Peyer's patch (tissue), 4 donors: ENCODE results near the gene NR6A1. TPM values are rescaled to one million over a fixed set of nuclear protein-coding genes. Genes with fewer than 3 reads are reported as not detected.

ENCODE experiments used
- DNase-seq, 3 donors: peaks; one replicate each; pipeline ENCODE4 v3.0.0-alpha.2; 2017 to 2019
- H3K27ac ChIP-seq, 4 donors: fragments of 200-600 bp; sonication (generic); one replicate each; pipeline ENCODE4 v1.5.1; 2016 to 2019
- H3K27me3 ChIP-seq, 2 donors: fragments of 200-600 bp; sonication (generic); one replicate each; pipeline ENCODE4 v1.5.1; 2019
- H3K36me3 ChIP-seq, 3 donors: fragments of 200-600 bp; sonication (generic); one replicate each; pipeline ENCODE4 v1.5.1; 2016 to 2019
- H3K4me1 ChIP-seq, 4 donors: fragments of 200-600 bp; sonication (generic); one replicate each; pipeline ENCODE4 v1.5.1; 2016 to 2019
- H3K4me3 ChIP-seq, 4 donors: fragments of 200-600 bp; sonication (generic); 1 replicate in 3 of 4; 2 replicates in 1 of 4; pipeline ENCODE4 v1.5.1; 2016 to 2019; ENCODE audit warnings: mild to moderate bottlenecking in 1 of 4
- H3K9me3 ChIP-seq, 4 donors: fragments of 200-600 bp; sonication (generic); one replicate each; pipeline ENCODE4 v1.5.1; 2016 to 2019; ENCODE audit warnings: mild to moderate bottlenecking in 1 of 4
- POLR2A ChIP-seq, 2 donors: fragments of 450-650 bp; IDR thresholded peaks; one replicate each; pipeline ENCODE4 v1.5.1; 2017; ENCODE audit warnings: antibody characterized with exemption in 2 of 2, mild to moderate bottlenecking in 2 of 2, moderate library complexity in 2 of 2
- total RNA-seq, 4 donors: library from RNA; depleted of rRNA; stranded (reverse); fragments of >200 nt; gene quantifications; one replicate each; pipeline ENCODE4 v1.1.0, GENCODE V29; 2016
- TF ChIP-seq, protein P1 (sequence below), 6 experiments: fragments of 450-650 bp in 4 of 6; fragments of 200-600 bp in 2 of 6; sonication (generic) in 1 of 6; IDR thresholded peaks; one replicate each; pipeline ENCODE4 v1.5.1; 2017 to 2019; ENCODE audit warnings: antibody characterized with exemption in 6 of 6, mild to moderate bottlenecking in 3 of 6, moderate library complexity in 1 of 6

Gene NR6A1
- total RNA-seq, 4 donors from 2014 or later, result 10.7 to 43.0 (median 28.1) TPM

- Histone ChIP-seq H3K9me3 (no peaks in the 10 kb centered on the region), H3K4me1 (no peaks in the 10 kb centered on the region), H3K4me3 (no peak overlapping the region), H3K27me3 (no peaks in the 10 kb centered on the region), H3K27ac (no peak overlapping the region), H3K36me3 (no peaks in the 10 kb centered on the region)
- no peak for DNase-seq
- TF ChIP-seq, protein P1, sequence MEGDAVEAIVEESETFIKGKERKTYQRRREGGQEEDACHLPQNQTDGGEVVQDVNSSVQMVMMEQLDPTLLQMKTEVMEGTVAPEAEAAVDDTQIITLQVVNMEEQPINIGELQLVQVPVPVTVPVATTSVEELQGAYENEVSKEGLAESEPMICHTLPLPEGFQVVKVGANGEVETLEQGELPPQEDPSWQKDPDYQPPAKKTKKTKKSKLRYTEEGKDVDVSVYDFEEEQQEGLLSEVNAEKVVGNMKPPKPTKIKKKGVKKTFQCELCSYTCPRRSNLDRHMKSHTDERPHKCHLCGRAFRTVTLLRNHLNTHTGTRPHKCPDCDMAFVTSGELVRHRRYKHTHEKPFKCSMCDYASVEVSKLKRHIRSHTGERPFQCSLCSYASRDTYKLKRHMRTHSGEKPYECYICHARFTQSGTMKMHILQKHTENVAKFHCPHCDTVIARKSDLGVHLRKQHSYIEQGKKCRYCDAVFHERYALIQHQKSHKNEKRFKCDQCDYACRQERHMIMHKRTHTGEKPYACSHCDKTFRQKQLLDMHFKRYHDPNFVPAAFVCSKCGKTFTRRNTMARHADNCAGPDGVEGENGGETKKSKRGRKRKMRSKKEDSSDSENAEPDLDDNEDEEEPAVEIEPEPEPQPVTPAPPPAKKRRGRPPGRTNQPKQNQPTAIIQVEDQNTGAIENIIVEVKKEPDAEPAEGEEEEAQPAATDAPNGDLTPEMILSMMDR (IDR thresholded peaks at IDR 0.05), result no peak
- TF ChIP-seq POLR2A (IDR thresholded peaks at IDR 0.05), result no peak
Measured at GRCh38 chr9:124673063-124673462, 98.0 kb downstream of the NR6A1 start.

DNA sequence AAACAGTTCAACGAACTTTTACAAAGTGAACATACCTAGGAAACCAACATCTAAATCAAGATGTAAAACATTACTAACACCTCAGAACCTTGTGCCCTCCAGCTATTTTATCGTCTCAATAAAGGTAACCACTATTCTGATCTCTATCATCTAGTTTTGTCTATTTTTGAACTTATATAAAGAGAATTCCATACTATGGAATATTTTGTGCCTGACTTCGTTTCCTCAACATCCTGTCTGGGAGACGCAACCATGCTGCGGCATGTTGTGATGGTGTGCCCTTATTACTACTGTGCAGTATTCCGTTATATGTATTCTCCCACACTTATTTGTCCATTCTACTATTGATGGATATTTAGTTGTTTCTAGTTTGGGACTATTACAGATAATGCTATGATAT is 99.2 kb downstream of the NR6A1 start:
- H3K4me3 ChIP-seq, result no peak overlapping the region
- no peaks in the 10 kb centered on the region for H3K4me1 ChIP-seq
- H3K36me3 ChIP-seq, result no peaks in the 10 kb centered on the region
- no peaks in the 10 kb centered on the region for H3K9me3 ChIP-seq
- TF ChIP-seq POLR2A (IDR thresholded peaks at IDR 0.05), result no peak
- TF ChIP-seq, protein P1 (IDR thresholded peaks at IDR 0.05), result no peak
- DNase-seq, result no peak
- H3K27ac ChIP-seq, result no peak overlapping the region
- H3K27me3 ChIP-seq, result no peaks in the 10 kb centered on the region

- H3K9me3 ChIP-seq, result no peaks in the 10 kb centered on the region
Measured at GRCh38 chr9:124666642-124667041, 104.5 kb downstream of the NR6A1 start.

GRCh38 chr9:124665391-124666058 is 105.6 kb downstream of the NR6A1 start:
- H3K4me1 ChIP-seq, result no peaks in the 10 kb centered on the region
- TF ChIP-seq POLR2A (IDR thresholded peaks at IDR 0.05), result no peak
- TF ChIP-seq, protein P1 (IDR thresholded peaks at IDR 0.05), result no peak
- no peaks in the 10 kb centered on the region for H3K36me3 ChIP-seq
- H3K4me3 ChIP-seq, result no peak overlapping the region
- no peaks in the 10 kb centered on the region for H3K27me3 ChIP-seq
- no peak for DNase-seq
- H3K27ac ChIP-seq, result peak overlapping the region in 2 of 4 donors; percentile 32 to 34
- H3K9me3 ChIP-seq, result no peaks in the 10 kb centered on the region

More at GRCh38 chr9:124666642-124667041, 104.5 kb downstream of the NR6A1 start:
- Histone ChIP-seq H3K27me3 (no peaks in the 10 kb centered on the region), H3K36me3 (no peaks in the 10 kb centered on the region), H3K4me3 (no peak overlapping the region), H3K4me1 (no peaks in the 10 kb centered on the region), H3K27ac (no peak overlapping the region)
- no peak for TF ChIP-seq POLR2A (IDR thresholded peaks at IDR 0.05)
- TF ChIP-seq, protein P1 (IDR thresholded peaks at IDR 0.05), result no peak
- no peak for DNase-seq

DNA sequence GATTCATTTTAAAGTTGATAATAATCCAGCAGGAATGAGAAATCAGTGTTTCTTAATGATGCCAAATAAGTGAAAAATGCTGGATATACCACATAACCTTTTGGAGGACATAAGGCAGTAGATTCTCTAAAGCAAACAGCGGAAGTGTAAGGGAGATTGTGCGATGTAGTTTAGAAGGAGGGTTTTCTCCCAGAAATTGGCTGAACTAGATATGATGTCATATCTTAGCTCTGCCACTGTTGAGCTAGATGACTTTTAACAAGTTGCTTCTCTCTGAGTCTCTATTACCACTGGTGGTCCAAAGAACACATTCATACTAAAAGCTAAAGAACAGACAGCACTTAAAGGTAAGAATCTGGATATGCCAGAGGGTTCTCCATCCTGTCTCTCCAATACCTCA is 107.0 kb downstream of the NR6A1 start:
- DNase-seq, result no peak
- H3K27me3 ChIP-seq, result no peaks in the 10 kb centered on the region
- no peak overlapping the region for H3K4me3 ChIP-seq
- peaks cover 0 to 7% (median 0%) of the 10 kb centered on the region in 4 donors for H3K4me1 ChIP-seq
- H3K27ac ChIP-seq, result no peak overlapping the region
- H3K9me3 ChIP-seq, result no peaks in the 10 kb centered on the region
- TF ChIP-seq, protein P1 (IDR thresholded peaks at IDR 0.05), result no peak
- no peak for TF ChIP-seq POLR2A (IDR thresholded peaks at IDR 0.05)
- no peaks in the 10 kb centered on the region for H3K36me3 ChIP-seq
